ENCODE measurements around the gene ANKRD13D. TPM values are rescaled to one million over a fixed set of nuclear protein-coding genes. Genes with fewer than 3 reads are reported as not detected.

The ANKRD13D gene
- total RNA-seq, 4 donors from 2014 or later = 19.7 to 194 (median 54.5) TPM

GRCh38 chr11:67261946-67262681, 27.0 kb upstream of the ANKRD13D start:
- H3K27ac ChIP-seq = peak overlapping the region in 3 of 4 donors; percentile 30 to 74 (median 67)
- no peak overlapping the region for H3K4me3 ChIP-seq
- no peaks in the 10 kb centered on the region for H3K36me3 ChIP-seq
- peak; percentile 11 for DNase-seq
- H3K9me3 ChIP-seq = no peaks in the 10 kb centered on the region
- 51 to 83% methylated on average over 1 to 18 of the region's 18 CpGs for WGBS, 2 donors (ENCODE audit: low coverage in 1 of 2)
- no peaks in the 10 kb centered on the region for H3K27me3 ChIP-seq
- TF ChIP-seq CTCF (IDR thresholded peaks at IDR 0.05) (no peak), POLR2AphosphoS5 (IDR thresholded peaks at IDR 0.05) (no peak)
- H3K4me1 ChIP-seq = peaks cover 11 to 35% (median 28%) of the 10 kb centered on the region in 4 donors
- in situ Hi-C loops (cut with MboI; ENCODE audit: low pct_ligation_motif_present in 1 of 4, low pct_unique_long_range_greater_than_20kb in 1 of 4, low sequenced_read_pairs in 3 of 4) = loop anchor here in 3 of 4 donors (5.0 to 25.0 kb wide), 3 partner anchors 50 to 125 kb away; partner anchors contain the start of gene RAD9A (in 1 of the 3)
- intact Hi-C loops (cut with DNase I; ENCODE audit: low total_unique reads) = no loop called here

GRCh38 chr11:67262731-67263675, 26.1 kb upstream of the ANKRD13D start:
- peak overlapping the region; percentile 59 to 76 (median 70) for H3K27ac ChIP-seq
- DNase-seq = peak; percentile 90
- peak; percentile 84 to 92 (median 85) for TF ChIP-seq CTCF (IDR thresholded peaks at IDR 0.05)
- TF ChIP-seq EP300 (IDR thresholded peaks at IDR 0.05; ENCODE audit: low read depth) = no peak
- TF ChIP-seq POLR2A (IDR thresholded peaks at IDR 0.05) = peak; percentile 12
- peak in 2 of 3 donors; percentile 43 to 47 for TF ChIP-seq POLR2AphosphoS5 (IDR thresholded peaks at IDR 0.05)
- in situ Hi-C loops (cut with MboI; ENCODE audit: low pct_ligation_motif_present in 1 of 4, low pct_unique_long_range_greater_than_20kb in 1 of 4, low sequenced_read_pairs in 3 of 4) = loop anchor here in 3 of 4 donors (5.0 to 25.0 kb wide), 3 partner anchors 49 to 124 kb away; partner anchors contain the start of gene RAD9A (in 1 of the 3)
- no peaks in the 10 kb centered on the region for H3K9me3 ChIP-seq
- no peaks in the 10 kb centered on the region for H3K27me3 ChIP-seq
- H3K4me1 ChIP-seq = peaks cover 18 to 43% (median 35%) of the 10 kb centered on the region in 4 donors
- no peaks in the 10 kb centered on the region for H3K36me3 ChIP-seq
- 48 to 67% methylated on average over 4 to 22 of the region's 22 CpGs for WGBS, 2 donors (ENCODE audit: low coverage in 1 of 2)
- intact Hi-C loops (cut with DNase I; ENCODE audit: low total_unique reads) = no loop called here
- H3K4me3 ChIP-seq = no peak overlapping the region

- no peak for DNase-seq
- intact Hi-C loops (cut with DNase I; ENCODE audit: low total_unique reads) = no loop called here
- peaks cover 30 to 56% (median 48%) of the 10 kb centered on the region in 4 donors for H3K4me1 ChIP-seq
Observed at GRCh38 chr11:67264260-67264659, 24.8 kb upstream of the ANKRD13D start.

More at GRCh38 chr11:67264260-67264659, 24.8 kb upstream of the ANKRD13D start:
- in situ Hi-C loops (cut with MboI; ENCODE audit: low pct_ligation_motif_present in 1 of 4, low pct_unique_long_range_greater_than_20kb in 1 of 4, low sequenced_read_pairs in 3 of 4) = loop anchor here in 3 of 4 donors (5.0 to 25.0 kb wide), 3 partner anchors 48 to 123 kb away; partner anchors contain the start of gene RAD9A (in 1 of the 3)
- WGBS, 2 donors (ENCODE audit: low coverage in 1 of 2) = 95% methylated on average over 5 of the region's 5 CpGs; no CpG with 5 or more reads in 1 of the 2 donors
- Histone ChIP-seq H3K27me3 (no peaks in the 10 kb centered on the region), H3K27ac (no peak overlapping the region), H3K4me3 (no peak overlapping the region), H3K9me3 (no peaks in the 10 kb centered on the region), H3K36me3 (no peaks in the 10 kb centered on the region)
- TF ChIP-seq POLR2AphosphoS5 (IDR thresholded peaks at IDR 0.05) = no peak
- no peak for TF ChIP-seq CTCF (IDR thresholded peaks at IDR 0.05)
- TF ChIP-seq POLR2A (IDR thresholded peaks at IDR 0.05) = no peak
- TF ChIP-seq EP300 (IDR thresholded peaks at IDR 0.05; ENCODE audit: low read depth) = no peak

All from transverse colon (tissue), 4 donors.